Measurements from ENCODE around the gene IL23A.
A peak's percentile ranks its signal among the peaks of the same experiment; 100 is the strongest.
"Not testable (repeated sequence)": the region's sequence is repeated elsewhere in the genome, so short reads cannot be mapped to it uniquely, and the experiment has no call there.

IL23A gene

DNA sequence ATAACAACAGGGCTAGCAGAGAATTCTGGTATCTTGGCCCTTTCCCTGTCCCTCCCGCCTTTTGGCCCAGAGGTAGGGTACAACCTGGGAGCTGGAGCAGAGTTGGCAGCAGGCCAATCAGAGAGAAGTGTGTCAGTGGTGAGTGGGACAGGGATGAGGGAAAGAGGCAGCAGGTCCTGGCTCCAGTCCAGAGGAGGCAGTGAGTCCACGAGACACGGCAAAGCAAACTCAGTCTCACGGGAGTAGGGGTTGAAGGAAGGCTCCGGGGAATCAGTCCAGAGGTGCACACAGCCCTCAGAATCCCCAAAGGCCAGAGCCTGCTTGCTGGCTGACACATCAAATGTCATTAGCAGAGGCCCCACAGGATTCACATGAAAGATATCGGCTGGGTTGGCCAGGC lies 12.2 kb upstream of the IL23A start:
- no peak for DNase-seq

DNA sequence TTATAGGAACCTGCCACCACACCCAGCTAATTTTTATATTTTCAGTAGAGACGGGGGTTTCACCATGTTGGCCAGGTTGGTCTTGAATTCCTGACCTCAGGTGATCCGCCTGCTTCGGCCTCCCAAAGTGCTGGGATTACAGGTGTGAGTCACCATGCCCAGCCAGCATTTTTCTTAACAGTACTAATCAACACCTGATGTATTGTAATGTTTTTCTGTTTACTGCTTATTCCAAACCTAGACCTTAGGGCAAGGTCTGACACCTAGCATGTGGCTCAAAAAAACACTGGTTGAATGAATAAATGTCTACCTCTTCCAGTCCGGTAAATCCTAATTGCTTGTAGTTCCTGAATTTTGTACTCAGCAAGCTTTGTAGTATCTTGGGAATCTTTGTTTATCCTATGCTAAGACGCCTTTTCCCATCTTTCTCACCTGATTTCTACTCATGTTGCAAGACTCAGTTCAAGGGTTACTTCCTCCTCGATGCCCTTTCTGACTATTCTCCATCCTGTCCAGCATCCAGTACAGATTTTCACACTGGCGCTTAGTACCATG lies 7.7 kb upstream of the IL23A start:
- DNase-seq, result no peak

DNA sequence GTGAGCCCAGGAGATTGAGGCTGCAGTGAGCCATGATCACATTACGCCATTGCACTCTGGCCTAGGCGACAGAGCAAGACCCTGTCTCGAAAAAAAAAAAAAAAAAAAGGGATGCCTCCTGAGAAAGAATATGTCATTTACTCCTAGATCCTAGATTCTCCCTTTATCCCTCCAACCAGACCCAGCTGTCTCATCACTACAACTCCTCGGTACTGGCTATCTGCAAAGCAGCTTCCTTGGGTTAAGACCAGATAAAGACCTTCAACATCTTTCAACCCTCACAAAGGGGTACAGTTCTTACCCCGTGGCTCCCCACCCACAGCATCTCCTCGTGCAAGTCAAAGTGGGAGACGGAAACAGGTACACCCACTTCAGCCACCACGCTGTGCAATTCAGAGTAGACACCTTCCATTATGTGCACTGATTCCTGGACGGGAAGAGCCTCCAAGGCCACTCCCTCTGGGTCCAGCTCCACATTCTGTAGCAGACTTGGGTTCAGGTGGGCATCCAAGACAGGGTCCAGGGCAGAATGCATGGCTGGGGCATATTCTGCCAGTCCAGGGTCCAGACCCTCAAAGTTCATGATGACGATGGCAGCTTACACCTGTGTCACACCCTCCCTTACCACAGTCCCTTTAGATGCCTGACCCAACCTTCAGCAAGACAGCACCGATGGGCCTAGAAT lies 6.0 kb upstream of the IL23A start:
- no peak for DNase-seq

DNA sequence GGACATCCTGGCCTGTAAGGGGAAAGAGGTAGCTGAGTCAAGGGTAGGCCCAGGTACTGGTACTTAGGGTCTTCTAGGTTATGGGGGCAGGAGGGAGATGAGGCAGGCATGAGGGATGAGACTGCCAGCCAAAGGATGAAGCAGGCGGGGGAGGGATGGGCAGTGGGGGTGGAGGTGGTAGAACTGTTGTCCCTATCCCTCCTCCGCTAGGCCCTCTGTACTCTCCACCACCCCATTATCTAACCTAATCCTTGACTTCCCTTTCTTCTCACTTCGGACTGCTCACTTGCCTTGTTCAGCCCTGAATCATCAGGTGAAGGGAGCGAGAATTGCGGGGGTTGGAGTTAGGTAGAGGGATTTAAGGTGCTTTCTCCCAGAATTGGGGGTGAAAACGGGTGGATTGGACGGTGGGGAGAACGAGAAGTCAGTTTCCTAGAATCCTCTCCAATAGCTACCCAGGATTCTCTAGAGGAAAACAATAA lies 5.4 kb upstream of the IL23A start:
- DNase-seq, result no peak

DNA sequence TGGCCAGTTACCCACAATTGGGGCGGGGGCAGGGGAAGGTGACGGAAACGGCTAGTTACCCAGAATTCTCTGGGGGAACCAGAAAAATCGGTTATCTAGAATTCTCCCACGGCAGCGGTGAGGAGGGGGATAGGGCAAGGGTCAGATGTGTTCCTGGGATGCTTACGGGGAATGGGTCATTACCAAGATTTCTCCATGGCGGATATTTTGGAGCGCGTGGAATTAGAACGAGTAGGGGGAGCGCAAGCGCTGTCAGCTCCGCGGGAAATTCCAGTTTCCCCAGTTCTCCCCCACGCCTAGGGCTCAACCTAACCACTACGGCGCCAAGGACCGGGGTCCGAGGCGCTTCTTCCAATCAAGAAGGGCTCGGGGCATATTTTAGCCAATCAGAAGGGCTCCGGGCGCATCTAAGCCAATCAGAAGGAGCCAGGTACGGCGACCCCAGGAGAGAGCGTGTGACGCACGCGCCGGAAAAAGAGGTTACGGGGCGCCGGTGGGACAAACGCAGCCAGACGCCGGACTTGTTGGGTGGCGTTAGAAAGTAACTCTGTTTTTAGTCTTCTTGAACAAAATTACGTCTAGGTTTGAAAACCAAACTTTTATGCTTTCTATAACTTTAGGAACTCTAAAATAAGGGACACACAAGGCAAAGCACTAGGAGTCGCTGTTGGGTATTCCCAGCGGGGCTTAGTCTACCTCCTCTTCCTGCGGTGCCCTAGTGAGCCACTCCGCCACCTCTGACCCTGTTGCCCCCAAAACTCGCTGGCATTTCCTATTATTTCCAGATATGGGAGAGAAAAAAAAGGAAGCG lies 4.8 kb upstream of the IL23A start, which contains the start of gene PAN2:
Gene PAN2 (minus strand): TSS at position 322 of the 811 bp plus-strand sequence. CDS start 906 bp downstream, outside the sequence.
- peak; percentile 97 for DNase-seq

DNA sequence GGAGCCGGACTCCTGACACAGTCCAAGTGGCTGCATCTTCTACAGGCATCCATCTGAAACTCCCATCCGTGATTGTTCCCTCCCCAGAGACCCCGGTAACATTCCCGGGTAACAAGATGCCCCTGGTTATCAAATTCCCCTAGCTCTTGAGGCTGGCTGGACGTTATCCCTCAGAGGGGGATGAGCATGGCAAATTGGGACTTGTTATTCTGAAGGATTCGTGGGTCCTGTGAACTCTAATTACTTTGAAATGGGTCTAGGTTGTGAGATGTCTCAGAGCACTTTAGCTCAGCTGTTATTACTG lies 4.2 kb upstream of the IL23A start:
- DNase-seq, result no peak

DNA sequence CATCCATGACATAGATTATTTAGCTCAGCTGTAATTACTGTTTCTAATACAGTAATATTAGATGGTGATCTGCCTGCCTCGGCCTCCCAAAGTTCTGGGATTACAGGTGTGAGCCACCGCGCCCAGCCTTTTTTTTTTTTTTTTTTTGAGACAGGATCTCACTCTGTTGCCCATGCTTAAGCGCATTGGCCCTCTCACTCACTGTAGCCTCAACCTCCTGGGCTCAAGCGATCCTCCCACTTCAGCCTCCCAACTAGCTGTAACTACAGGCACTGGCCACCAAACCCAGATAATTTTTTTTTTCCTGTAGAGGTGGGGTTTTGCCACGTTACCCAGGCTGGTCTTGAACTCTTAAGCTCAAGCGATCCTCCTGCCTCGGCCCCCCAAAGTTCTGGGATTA lies 3.2 kb upstream of the IL23A start:
- DNase-seq, result not testable (repeated sequence)

DNA sequence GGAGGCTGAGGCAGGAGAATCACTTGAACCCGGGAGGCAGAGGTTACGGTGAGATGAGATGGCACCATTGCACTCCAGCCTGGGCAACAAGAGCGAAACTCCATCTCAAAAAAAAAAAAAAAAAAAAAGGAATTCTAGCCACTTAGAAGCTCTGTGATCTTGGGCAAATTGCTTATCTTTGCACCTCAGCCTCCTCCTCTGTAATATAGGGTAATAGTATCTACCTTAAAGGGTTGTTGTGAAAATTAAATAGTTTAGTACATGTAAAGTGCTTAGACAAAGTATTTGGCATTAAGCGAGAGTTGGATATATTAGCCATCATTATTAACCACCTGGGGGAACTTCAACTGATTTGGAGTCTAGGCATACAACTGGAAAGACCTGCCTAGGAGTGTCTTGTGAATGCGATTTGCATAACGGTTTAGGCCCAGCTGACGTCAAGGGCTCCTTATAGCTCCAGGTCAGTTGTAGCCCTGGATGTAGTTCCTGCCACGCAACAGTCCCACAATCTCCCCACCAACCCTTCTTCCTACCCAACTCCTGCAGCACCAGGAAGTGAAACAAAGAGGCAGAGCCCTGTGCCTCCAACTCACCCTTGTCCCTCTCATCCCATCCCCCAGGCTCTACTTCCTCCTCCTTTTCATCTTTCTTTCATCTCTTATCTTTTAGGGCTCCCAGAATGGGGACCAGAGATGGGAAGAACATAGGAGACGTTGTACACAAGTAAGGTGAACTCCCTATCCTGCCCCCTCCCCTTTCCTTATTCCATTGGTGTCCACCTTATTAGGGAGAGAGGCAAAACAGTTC lies 2.1 kb upstream of the IL23A start:
- no peak for DNase-seq

DNA sequence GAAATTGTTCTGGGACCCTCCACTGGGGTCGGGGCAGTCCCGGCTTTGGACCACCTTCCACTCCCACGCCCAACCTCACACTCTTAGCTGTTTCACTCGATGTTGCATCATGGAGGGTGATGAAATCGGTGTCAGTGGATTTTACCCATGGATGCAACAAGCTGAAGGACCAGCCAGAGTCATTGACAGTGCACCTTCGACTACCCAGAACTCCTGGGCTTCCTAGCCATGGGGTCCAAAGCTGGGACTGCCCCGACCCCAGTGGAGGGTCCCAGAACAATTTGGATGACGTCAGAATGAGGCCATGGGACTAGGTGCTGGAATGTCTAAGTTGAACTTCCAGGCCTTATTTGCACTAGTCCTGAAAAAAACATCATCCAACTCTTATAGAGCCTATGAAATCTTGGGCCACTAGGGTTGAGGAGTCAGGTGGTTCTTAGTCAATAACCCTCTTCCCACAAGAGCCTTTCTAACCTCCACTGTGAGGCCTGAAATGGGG lies 882 bp upstream of the IL23A start:
- no peak for DNase-seq

DNA sequence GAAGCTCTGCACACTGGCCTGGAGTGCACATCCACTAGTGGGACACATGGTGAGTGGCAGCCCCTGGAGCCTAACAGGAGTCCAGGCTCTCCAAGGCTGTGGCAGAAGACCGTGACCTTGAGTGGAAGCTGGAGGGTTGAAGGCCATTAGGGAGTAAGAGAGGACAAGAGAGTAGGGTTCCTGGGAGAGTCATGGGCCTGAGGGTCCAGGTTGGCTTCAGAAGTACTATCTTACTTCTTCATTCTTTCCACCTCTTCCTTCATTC lies 406 bp downstream of the IL23A start:
- DNase-seq, result no peak

DNA sequence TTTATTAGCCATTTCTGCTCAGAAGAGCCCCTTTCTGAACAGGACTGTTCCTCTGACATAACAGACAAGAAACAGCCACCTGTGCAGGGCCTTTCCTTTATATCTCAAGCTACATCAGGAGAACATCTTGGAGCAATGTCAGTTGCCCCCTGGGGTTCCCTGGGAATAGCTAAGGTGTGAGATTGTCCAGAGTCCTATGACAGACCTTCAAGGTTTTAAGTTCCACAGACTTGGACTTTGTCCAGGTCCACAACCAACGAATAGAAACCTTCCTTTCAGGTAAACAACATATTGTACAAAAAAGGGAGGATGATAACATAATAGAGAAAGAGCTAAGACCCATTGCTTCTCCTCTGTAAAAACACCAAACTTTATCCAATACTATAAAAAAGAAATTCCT lies 2.9 kb downstream of the IL23A start:
- no peak for DNase-seq

DNA sequence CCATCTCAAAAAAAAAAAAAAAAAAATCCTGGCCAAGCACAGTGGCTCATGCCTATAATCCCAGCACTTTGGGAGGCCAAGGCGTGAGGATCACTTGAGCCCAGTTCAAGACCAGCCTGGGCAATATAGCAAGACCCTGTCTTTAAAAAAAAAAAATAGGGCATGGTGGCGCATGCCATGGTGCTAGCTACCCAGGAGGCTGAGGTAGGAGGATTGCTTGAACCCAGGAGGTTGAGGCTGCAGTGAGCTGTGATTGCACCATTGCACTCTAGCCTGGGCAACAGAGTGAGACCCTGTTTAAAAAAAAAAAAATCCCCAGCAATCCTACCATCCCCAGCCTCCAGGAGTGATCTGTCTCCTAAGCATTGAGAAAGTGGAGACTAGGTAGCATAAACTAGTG lies 3.6 kb downstream of the IL23A start:
- not testable (repeated sequence) for DNase-seq

DNA sequence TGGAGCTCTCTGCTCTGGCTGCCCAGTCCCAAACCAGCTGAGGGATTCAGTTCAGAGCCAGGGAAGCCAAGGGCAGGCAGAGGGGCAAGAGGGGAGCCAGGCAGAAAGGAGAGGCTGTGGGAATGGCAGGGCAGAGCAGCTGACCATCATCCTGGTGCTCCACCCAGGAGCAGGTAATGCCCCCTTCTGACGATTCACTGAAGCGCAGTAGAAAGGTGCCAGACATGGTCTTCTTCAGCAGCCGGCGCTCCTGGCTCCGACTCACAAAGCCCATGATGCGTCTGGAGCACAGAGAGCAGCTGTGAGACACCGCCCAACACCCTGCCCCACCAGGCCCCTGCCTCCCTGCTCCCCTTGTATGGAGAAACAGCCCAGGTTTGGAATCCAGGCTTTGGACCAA lies 8.0 kb downstream of the IL23A start:
- DNase-seq, result no peak

DNA sequence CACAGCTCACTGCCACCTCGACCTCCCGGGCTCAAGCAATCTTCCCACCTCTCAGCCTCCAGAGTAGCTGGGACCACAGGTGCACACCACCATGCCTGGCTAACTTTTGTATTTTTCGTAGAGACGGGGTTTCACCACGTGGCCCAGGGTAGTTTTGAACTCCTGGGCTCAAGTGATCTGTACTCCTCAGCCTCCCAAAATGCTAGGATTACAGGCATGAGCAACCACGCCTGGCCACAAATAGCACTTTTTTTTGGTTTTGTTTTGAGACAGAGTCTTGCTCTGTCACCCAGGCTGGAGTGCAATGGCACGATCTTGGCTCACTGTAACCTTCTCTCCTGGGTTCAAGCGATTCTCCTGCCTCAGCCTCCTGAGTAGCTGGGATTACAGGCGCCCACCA lies 8.6 kb downstream of the IL23A start:
- not testable (repeated sequence) for DNase-seq

DNA sequence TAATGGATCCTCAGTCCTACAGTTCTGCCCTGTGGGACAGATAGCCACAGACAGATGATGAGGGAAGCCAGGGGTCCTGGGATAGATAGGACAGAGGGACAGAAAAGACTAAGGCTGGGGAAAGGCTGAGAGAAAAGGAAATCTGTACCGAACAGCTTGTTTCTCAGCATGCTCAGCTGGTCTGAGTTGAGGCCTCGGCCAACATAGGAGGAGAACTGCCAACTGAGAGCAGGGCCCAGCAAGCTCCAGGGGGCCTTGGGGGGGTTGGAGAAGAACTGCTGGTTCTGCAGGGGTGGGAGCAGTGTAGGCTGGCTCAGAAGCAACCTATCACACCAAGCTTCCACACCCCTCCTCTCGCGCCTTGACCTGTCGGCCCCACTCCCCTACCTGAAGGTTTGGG lies 10.1 kb downstream of the IL23A start:
- DNase-seq, result no peak

DNA sequence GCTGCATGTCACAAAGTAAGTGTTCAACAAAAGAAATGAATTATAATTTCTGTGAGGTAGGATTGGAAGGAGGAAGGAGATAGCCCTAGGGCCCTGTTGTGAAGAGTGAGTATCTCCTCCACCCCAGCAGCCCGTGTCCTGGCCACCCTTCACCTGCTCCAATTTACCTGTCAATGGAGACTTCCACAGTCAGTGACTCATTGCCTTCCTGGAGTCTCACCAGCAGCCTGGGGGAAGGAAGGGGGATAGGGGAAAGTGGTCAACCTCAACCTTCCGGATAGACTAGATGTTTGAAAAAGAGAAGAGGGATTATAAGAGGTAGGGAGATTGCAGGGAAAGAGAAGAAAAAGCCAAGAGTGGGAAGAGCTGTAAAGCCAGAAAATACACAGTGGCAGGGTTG lies 12.0 kb downstream of the IL23A start:
- DNase-seq, result no peak

DNA sequence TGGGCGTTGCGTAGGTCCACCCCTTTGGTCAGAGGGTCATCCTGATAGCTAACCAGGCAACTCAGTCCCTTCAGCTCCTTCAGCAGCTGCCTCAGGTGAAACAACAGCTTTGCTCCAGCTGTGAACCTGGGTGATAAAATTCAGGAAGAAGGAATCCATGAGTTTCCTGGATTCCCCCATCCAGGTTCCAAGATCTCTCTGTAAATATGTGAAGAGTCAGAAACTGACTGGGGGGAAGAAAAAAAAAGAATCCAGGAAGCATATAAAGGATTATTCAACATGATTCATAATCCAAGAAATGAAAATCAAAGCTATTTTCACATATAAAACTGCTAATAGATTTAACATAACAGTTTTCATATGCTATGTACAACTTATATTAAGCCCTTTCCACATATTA lies 12.6 kb downstream of the IL23A start:
- no peak for DNase-seq

DNA sequence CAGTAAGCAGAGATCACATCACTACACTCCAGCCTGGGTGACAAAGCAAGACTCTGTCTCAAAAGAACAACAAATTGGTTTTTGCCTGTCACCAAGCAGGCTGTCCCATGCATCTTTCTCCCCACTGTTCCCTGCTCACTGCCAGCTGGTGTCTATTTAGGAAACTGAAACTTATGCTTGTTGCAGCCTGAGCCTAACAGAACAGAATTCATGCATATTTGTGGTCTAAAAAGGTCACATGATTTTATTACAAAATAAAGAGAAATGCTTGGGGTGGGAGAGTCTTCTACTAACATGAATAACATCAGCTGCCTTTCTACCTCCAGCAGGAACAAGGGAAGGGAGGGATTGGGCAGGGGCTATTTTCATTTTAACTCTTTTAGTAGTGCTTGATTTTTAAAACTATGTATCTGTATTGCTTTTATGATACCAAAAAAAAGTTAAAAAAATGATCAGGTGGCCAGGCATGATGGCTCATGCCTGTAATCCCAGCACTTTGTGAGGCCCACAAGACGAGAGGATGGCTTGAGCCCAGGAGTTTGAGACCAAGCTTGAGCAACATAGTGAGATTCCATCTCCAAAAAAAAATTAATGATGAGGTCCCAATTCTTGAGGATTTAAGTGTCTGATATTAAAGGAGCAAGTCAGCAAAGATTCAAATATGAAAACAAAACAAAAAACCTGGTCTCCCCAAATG lies 20.3 kb downstream of the IL23A start:
- DNase-seq, result no peak

DNA sequence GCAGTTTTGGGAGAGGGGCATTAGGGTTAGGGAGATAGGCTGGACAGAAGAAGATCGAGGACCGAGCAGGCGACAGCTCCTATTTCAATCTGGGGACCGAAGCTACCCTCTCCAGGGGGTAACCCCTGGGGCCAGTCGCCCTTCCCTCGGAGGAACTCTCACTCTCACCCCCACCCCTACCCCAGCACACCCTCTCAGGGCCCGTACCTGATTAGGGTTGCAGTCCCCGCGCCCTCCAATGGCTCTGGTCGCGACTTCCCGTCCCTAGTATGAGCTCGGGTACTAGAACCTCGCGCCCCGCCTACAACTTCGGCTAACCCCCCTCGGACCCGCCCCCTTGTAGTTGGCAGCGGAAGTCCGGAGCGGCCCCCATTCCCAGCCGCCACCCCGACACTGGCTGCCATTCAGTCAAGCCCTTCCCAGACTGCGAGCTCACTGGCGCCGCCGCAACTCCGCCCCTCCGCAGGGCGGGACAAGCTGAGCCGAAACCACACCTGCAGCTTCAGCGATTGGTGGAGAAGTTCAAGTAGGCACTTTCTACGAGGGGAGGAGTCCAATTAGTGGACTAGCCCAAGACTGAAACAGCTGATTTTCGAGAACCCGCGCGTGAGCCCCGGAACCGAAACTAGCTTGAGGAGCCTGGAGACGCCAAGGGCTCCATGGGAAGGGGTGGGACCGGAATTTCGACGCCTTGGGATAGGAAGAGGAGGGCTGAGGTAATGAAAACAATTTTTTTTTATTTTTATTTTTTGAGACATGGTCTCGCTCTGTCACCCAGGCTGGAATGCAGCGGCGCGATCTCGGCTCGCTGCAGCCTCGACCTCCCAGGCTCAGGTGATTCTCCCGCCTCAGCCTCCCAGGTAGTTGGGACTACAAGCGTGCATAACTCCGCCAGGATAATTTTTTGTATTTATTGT lies 21.4 kb downstream of the IL23A start, which contains the start of gene STAT2:
Gene STAT2 (minus strand): TSS at position 257 of the 917 bp plus-strand sequence. CDS start 3,536 bp downstream, outside the sequence.
- DNase-seq, result peak; percentile 100

DNA sequence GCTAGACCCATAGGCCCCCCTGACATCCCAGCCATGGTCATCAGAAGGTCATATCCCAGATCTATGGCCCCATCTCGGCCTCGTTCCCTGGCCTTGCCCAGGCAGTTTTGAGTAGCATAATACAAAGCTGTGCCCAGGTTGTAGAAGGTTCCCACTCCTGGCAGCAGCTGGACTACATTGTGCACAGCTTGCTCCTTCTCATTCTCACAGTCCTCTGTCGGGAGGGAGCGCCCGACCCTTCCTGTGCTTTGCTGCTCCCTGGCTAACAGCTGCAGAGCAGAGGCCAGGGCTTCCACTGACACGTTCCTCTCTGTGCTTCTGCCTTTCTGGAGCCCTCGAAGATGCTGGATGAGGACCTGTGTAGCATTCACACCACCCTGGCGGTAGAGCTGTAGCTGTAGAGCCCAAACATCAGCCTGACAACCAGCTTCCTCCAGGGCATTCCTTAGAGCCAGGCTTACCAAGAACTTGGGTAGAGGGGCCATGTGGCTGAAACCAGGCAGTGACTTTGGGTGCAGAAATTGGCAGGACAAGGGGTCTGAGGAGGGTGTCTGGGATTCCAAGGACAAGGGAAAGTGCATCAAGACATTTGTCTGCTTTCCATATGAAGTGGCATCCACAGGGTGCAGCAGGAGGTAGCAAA lies 22.9 kb downstream of the IL23A start:
- no peak for DNase-seq

All from femur (tissue), 1 donor.